Endometrium (tissue), 2 donors: ENCODE measurements around the gene RSPO3.
"Not testable (repeated sequence)": the region's sequence is repeated elsewhere in the genome, so short reads cannot be mapped to it uniquely, and the experiment has no call there.

Experiments
- FAIRE-seq: peaks from 2 replicates; lab custom pipeline; 2012; peaks lifted over from hg19 to GRCh38; lab: Jason Lieb, UNC
- donor health status: control.
- donor health status: control.

RSPO3 gene

GRCh38 chr6:127206531-127207095, 88.1 kb downstream of the RSPO3 start:
- peak; percentile 12 for FAIRE-seq

GRCh38 chr6:127207591-127208120, 89.2 kb downstream of the RSPO3 start:
- no peak for FAIRE-seq

DNA sequence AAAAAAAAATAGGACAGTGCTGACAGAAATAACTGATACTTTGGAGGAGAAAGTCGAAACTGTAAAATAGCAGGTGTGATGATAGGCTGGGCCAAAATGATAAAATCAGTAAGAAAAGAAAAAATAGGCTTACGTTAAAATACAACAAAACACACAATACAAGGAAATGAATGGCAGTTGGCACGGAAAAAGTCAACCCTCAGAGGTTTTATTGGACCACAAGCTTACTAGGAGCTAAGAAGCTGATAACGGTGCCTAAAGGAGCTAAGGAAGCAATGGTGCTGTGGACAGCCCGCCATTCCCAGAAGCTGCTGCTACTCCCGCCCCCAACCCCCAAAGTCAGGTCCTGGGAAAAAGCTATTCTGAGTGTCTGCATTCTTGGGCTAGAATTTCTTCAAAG, 92.3 kb downstream of the RSPO3 start:
- FAIRE-seq, result no peak

DNA sequence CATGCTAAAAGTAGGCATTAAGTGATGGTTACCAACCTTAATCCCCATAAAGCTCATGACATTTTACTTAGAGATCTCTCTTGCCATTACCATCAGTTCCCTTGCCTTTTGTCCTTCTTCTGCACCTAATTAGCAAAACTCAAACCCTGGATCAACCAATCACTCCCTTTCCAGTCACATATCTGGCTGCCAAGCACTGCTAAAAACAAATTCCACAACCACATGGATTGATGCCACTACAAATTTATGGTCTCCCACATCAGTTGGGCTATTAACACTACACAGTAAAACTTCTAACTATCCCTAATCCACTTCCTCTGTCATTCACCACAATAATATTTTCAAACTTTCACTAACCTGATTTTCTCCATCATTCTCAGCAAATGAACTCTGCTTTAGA, 93.9 kb downstream of the RSPO3 start:
- no peak for FAIRE-seq

DNA sequence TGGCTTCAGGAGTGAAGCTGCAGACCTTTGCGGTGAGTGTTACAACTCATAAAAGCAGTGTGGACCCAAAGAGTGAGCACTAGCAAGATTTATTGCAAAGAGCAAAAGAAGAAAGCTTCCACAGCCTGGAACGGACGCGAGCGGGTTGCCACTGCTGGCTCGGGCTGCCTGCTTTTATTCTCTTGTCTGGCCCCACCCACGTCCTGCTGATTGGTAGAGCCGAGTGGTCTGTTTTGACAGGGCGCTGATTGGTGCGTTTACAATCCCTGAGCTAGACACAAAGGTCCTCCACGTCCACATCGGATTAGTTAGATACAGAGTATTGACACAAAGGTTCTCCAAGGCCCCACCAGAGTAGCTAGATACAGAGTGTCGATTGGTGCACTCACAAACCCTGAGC, 95.6 kb downstream of the RSPO3 start:
- not testable (repeated sequence) for FAIRE-seq

DNA sequence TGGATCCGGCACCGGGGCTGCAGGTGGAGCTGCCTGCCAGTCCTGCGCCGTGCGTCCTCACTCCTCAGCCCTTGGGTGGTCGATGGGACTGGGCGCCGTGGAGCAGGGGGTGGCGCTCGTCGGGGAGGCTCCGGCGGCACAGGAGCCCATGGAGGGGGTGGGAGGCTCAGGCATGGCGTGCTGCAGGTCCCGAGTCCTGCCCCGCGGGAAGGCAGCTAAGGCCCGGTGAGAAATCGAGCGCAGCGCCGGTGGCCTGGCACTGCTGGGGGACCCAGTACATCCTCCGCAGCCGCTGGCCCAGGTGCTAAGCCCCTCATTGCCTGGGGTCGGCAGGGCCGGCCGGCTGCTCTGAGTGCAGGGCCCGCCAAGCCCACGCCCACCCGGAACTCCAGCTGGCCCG, 96.1 kb downstream of the RSPO3 start:
- not testable (repeated sequence) for FAIRE-seq

GRCh38 chr6:127215931-127216330, 97.5 kb downstream of the RSPO3 start:
- FAIRE-seq, result no peak

DNA sequence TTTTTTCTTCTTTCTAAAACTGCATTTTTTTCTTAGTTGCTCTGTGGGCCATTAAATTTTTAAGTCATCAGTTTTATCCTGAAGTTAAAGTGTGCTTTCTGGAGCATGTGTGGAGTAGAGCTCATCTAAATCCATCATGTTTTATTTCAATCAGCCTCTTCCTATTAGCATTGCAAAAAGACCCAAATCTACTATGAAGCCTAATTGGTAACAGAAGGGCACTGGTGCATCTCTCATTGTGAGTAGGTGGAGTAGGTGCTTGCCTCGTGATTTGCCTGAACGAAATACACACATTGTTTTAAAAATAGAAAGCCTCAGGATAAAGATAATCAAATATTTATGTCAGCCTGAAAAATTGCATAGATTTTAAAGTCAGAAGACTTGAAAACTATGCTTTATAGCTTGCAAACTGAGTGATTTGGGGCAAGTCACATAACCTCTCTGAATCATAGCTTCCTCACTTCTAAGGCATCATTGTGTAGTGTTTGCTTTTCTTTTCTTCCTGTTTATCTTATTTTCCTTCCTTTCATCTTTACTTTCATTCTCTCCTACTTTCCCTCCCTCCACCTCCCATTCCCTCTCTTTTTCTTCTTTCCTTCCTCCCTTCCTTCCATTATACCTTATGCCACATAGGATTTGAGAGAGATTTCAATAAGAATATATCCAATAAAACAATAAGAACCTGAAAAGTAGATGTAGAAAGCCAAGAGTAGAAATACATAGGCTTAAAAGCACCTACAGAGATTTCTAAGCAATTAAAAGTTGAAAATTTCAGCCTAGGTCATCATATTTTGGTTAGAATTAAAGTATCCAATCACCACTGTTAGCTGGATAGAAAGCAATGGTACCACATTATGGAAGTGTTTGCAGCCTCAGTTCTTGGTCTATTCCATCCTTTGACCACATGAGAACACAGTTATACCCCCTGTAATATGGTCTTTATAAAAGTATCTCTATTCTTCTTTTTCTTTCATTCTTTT, 98.6 kb downstream of the RSPO3 start:
- FAIRE-seq, result no peak

DNA sequence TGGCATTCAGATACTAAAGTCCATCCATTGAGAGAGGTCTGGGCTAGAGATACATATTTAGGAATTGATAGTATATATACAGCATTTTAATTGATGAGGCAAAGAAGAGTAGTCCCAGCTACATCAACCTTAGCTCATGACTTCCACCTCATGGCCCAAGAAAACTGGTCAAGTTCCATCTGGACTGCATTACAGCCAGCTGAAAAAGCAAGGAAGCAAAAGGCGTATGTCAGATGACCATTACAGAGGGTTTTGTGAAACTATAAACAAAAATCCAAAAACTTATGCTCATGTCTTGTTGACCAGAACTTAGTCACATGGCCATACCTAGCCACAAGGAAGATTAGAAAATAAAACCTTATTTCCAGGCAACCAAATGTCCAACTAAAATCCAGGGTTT, 101.4 kb downstream of the RSPO3 start:
- FAIRE-seq, result no peak

DNA sequence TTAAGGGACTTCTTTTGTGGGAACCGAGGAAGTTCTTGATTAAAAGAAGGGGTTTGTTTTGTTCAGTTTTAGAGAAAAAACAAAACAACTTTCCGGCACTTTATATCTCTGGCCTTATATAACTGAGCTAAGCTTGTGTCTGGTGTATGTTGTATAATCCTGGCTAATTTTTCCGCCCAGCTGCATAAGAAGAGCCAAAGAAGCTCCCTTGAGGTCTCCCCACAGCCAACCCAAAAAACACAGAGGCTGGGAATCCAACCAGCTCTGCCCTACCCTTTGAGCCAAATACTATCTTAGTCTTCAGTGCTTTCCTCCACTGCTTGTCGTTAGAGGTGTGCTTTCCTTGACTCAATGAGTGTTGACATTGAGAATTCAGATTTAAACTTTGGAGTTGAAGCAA, 102.7 kb downstream of the RSPO3 start:
- no peak for FAIRE-seq

- no peak for FAIRE-seq
Observed at GRCh38 chr6:127222418-127222817, 103.9 kb downstream of the RSPO3 start.

DNA sequence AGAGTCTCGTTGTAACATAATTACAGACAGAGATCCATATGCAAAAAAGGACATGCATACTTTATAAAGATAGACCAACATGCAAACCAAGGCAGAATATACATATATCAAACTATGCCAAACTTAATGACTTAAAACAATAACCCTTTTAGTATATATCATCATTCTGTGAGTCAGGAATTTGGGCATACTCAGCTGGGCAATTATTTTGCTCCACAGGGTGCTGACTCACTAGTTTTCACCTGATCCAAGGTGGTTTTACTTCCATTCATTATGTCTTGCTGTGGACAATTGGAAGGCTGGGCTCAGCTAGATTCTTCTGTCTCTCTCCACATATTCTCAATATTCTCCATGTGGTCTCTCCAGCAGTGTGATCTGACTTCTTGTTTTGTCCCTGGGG, 107.0 kb downstream of the RSPO3 start:
- no peak for FAIRE-seq

- FAIRE-seq, result not testable (repeated sequence)
Observed at GRCh38 chr6:127233819-127234218, 115.3 kb downstream of the RSPO3 start.

DNA sequence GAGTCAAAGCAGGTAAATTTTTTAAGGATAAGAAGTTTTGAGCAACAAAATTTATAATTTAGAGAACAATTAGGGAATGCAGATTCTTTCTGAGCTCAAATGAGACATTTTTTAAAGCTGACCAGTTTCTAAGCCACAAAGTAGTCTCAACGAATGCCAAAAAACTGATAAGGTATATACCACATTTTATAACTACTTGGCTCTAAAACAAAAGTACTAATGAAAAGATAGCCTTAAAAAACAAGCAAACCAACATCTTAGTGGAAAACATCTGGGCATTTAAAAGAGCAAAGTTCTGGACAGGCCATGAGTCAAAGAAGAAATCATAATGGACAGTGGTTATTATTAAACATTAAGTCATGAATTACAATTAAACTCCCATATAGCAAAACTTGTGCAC, 125.0 kb downstream of the RSPO3 start:
- no peak for FAIRE-seq
